Panc1 (cell line): ENCODE measurements around the gene LRP2. TPM values are rescaled to one million over a fixed set of nuclear protein-coding genes. Genes with fewer than 3 reads are reported as not detected.

ENCODE experiments used
- ATAC-seq: fragments of 200-7000 bp; cut with Tn5 transposase; 2 replicates; pipeline ENCODE4 v1.9.1; 2020; ENCODE audit warnings: mild to moderate bottlenecking, moderate library complexity
- BruUV-seq: library from RNA; stranded (reverse); fragments of 400-500 nt; replicated peaks from 2 replicates; lab custom pipeline; 2021; lab: Mats Ljungman, UMichigan
- CTCF ChIA-PET: fragments of 300-600 bp; sonication (Branson Sonifier 250); formaldehyde crosslinking; loops from one replicate; lab custom pipeline; 2022; ENCODE audit warnings: antibody characterized with exemption; lab: Charles Lee
- POLR2A ChIA-PET: fragments of 300-600 bp; sonication (Branson Sonifier 250); formaldehyde crosslinking; loops from one replicate; lab custom pipeline; 2022; ENCODE audit warnings: antibody characterized with exemption; lab: Charles Lee
- DNase-seq: peaks from one replicate; pipeline ENCODE4 v3.0.0-alpha.2; 2010; ENCODE audit warnings: low read depth, low spot score
- H3K27ac ChIP-seq: 2 replicates; pipeline ENCODE4 v1.5.1; 2011; ENCODE audit warnings: mild to moderate bottlenecking, low read length, inconsistent platforms
- H3K27me3 ChIP-seq: fragments of 200-500 bp; sonication (Bioruptor generic); 2 replicates; pipeline ENCODE4 v1.6.0; 2014; ENCODE audit warnings: low read length, inconsistent platforms; ENCODE audit not compliant: control insufficient read depth, insufficient read depth
- H3K36me3 ChIP-seq: fragments of 200-500 bp; sonication (Bioruptor generic); 2 replicates; pipeline ENCODE4 v1.5.1; 2014; ENCODE audit warnings: inconsistent platforms, mild to moderate bottlenecking, low read length, moderate library complexity; ENCODE audit not compliant: control insufficient read depth, insufficient read depth
- H3K4me1 ChIP-seq: 2 replicates; pipeline ENCODE4 v1.5.1; 2011; ENCODE audit warnings: inconsistent platforms, mild to moderate bottlenecking, low read length, moderate library complexity; ENCODE audit not compliant: control insufficient read depth, insufficient read depth
- H3K4me3 ChIP-seq, 2 experiments: 2 replicates each; pipeline ENCODE4 v1.5.1; 2011 to 2012; ENCODE audit warnings: low read depth in 2 of 2, low read length in 2 of 2, mild to moderate bottlenecking in 2 of 2, inconsistent platforms in 1 of 2, moderate library complexity in 1 of 2
- H3K9me3 ChIP-seq: fragments of 200-500 bp; sonication (Bioruptor generic); 2 replicates; pipeline ENCODE4 v1.5.1; 2014; ENCODE audit warnings: low read depth, mild to moderate bottlenecking, inconsistent platforms, low read length, moderate library complexity; ENCODE audit not compliant: control insufficient read depth, insufficient read depth
- CTCF ChIP-seq: fragments of 450-650 bp; IDR thresholded peaks from 2 replicates; pipeline ENCODE4 v1.5.1; 2017; ENCODE audit warnings: mild to moderate bottlenecking
- POLR2AphosphoS5 ChIP-seq: IDR thresholded peaks from 2 replicates; pipeline ENCODE4 v1.6.1; 2012; ENCODE audit warnings: mild to moderate bottlenecking, low read depth, low read length, moderate library complexity
- REST ChIP-seq, 2 experiments: IDR thresholded peaks; 2 replicates each; pipeline ENCODE4 v1.6.1; 2011 to 2012; ENCODE audit warnings: low read depth in 2 of 2, control low read depth in 1 of 2, low read length in 1 of 2, mild to moderate bottlenecking in 1 of 2, moderate library complexity in 1 of 2; ENCODE audit not compliant: insufficient read depth in 1 of 2
- SIN3A ChIP-seq: IDR thresholded peaks from 2 replicates; pipeline ENCODE4 v1.6.1; 2012; ENCODE audit warnings: low read depth, mild to moderate bottlenecking, low read length, moderate library complexity, borderline replicate concordance; ENCODE audit not compliant: insufficient read depth
- TCF7L2 ChIP-seq: IDR thresholded peaks from 2 replicates; pipeline ENCODE4 v1.6.1; 2011; ENCODE audit warnings: mild to moderate bottlenecking, low read depth, low read length, inconsistent platforms
- in situ Hi-C: cut with HindIII; loops from 2 replicates; pipeline ENCODE4 v1.10.0; 2016; ENCODE audit warnings: low sequenced_read_pairs, low pct_unique_long_range_greater_than_20kb
- intact Hi-C: fragments of 100-400 bp; cut with micrococcal nuclease; formaldehyde crosslinking; loops from one replicate; pipeline ENCODE4 v1.10.0; 2022; ENCODE audit not compliant: unreplicated experiment
- total RNA-seq: library from RNA; stranded (reverse); gene quantifications from one replicate; pipeline ENCODE4 v1.2.1, GENCODE V29; 2021; ENCODE audit not compliant: unreplicated experiment

The LRP2 gene
- total RNA-seq, 1 experiment from 2014 or later: 0.10 TPM

GRCh38 chr2:169139993-169140767 lies 222.2 kb downstream of the LRP2 start:
- Histone ChIP-seq H3K27me3 (no peaks in the 10 kb centered on the region), H3K36me3 (no peaks in the 10 kb centered on the region), H3K9me3 (no peaks in the 10 kb centered on the region), H3K27ac (no peak overlapping the region), H3K4me3 (no peak overlapping the region), H3K4me1 (no peaks in the 10 kb centered on the region)
- CTCF ChIA-PET: no interaction called here
- in situ Hi-C loops: no loop called here
- POLR2A ChIA-PET: no interaction called here
- intact Hi-C loops: no loop called here
- no peak for ATAC-seq
- no TSS peak for BruUV-seq
- TF ChIP-seq CTCF: no peak
- no peak for DNase-seq

- POLR2A ChIA-PET: no interaction called here
Observed at GRCh38 chr2:169139145-169139544, 223.2 kb downstream of the LRP2 start.

More at GRCh38 chr2:169139145-169139544, 223.2 kb downstream of the LRP2 start:
- intact Hi-C loops (no loop called here), in situ Hi-C loops (no loop called here)
- H3K9me3 ChIP-seq: no peaks in the 10 kb centered on the region
- DNase-seq (no peak), ATAC-seq (no peak)
- no peak overlapping the region for H3K4me3 ChIP-seq
- no peaks in the 10 kb centered on the region for H3K36me3 ChIP-seq
- no peaks in the 10 kb centered on the region for H3K4me1 ChIP-seq
- CTCF ChIA-PET: no interaction called here
- H3K27me3 ChIP-seq: no peaks in the 10 kb centered on the region
- BruUV-seq: no TSS peak
- TF ChIP-seq CTCF (no peak), POLR2AphosphoS5 (no peak), REST (IDR thresholded peaks at IDR 0.05; ENCODE audit: insufficient read depth in 1 of 2, low read depth in 2 of 2, low read length in 1 of 2) (no peak), SIN3A (no peak), TCF7L2 (no peak)
- H3K27ac ChIP-seq: no peak overlapping the region
